ENCODE measurements around the gene GPLD1. TPM values are rescaled to one million over a fixed set of nuclear protein-coding genes. Genes with fewer than 3 reads are reported as not detected.
A peak's percentile ranks its signal among the peaks of the same experiment; 100 is the strongest.
"Not testable (repeated sequence)": the region's sequence is repeated elsewhere in the genome, so short reads cannot be mapped to it uniquely, and the experiment has no call there.

GPLD1 gene
- total and polyA plus RNA-seq, 4 donors, result 7.7 to 13.1 (median 10.4) TPM

DNA sequence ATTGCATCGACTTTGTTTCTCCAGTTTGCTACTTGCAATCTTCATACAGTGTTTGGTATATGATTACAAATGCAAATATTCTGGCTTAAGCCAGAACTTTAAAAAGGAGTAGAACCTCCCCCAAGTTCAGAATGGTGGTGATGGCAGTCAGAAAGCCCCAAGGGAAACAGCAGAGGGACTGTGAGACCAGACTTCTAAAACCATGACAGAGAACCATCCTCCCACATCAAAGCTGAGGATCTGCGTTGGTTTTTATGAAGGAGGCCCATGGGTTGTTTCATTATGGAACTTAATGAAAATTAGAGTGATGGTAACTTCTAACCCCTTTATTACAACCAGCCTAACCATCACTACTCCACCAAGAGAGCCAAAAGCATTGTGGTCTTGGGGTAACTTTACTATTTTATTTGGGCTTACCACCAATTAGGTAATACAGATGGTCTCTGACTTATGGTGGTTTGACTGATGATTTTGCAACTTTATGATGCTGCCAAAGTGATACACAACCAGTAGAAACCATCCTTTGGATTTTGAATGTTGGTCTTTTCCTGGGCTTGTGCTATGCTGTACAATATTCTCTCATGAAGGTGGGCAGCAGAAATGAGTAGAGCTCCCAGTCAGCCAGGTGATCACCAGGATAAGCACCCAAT is 97.5 kb downstream of the GPLD1 start:
- DNase-seq (ENCODE audit: low read depth in 4 of 6, low spot score in 6 of 6), result no peak
- Histone ChIP-seq H3K36me3 (ENCODE audit: control insufficient read depth, insufficient read depth, low read length) (no peaks in the 10 kb centered on the region), H3K4me3 (ENCODE audit: low read depth, low read length) (no peak overlapping the region), H3K27ac (ENCODE audit: low read depth, low read length) (no peak overlapping the region), H3K4me1 (ENCODE audit: control insufficient read depth, insufficient read depth, low read length) (peaks cover 4% of the 10 kb centered on the region), H3K27me3 (ENCODE audit: control insufficient read depth, insufficient read depth, low read length) (no peaks in the 10 kb centered on the region), H3K9me3 (ENCODE audit: control insufficient read depth, insufficient read depth, low read length) (no peaks in the 10 kb centered on the region)
- no CpG with 5 or more reads among the region's 2 CpGs for WGBS (ENCODE audit: insufficient coverage)

GRCh38 chr6:24391208-24391607 is 98.2 kb downstream of the GPLD1 start:
- DNase-seq (ENCODE audit: low read depth in 4 of 6, low spot score in 6 of 6), result peak in 1 of 6 donors; percentile 12
- H3K4me1 ChIP-seq (ENCODE audit: control insufficient read depth, insufficient read depth, low read length), result peaks cover 4% of the 10 kb centered on the region
- H3K4me3 ChIP-seq (ENCODE audit: low read depth, low read length), result no peak overlapping the region
- WGBS (ENCODE audit: insufficient coverage), result no CpG with 5 or more reads among the region's 2 CpGs
- no peaks in the 10 kb centered on the region for H3K9me3 ChIP-seq (ENCODE audit: control insufficient read depth, insufficient read depth, low read length)
- H3K27ac ChIP-seq (ENCODE audit: low read depth, low read length), result no peak overlapping the region
- no peaks in the 10 kb centered on the region for H3K36me3 ChIP-seq (ENCODE audit: control insufficient read depth, insufficient read depth, low read length)
- no peaks in the 10 kb centered on the region for H3K27me3 ChIP-seq (ENCODE audit: control insufficient read depth, insufficient read depth, low read length)

- no CpG with 5 or more reads among the region's 1 CpG for WGBS (ENCODE audit: insufficient coverage)
- Histone ChIP-seq H3K36me3 (ENCODE audit: control insufficient read depth, insufficient read depth, low read length) (no peaks in the 10 kb centered on the region), H3K4me3 (ENCODE audit: low read depth, low read length) (no peak overlapping the region), H3K27ac (ENCODE audit: low read depth, low read length) (no peak overlapping the region), H3K4me1 (ENCODE audit: control insufficient read depth, insufficient read depth, low read length) (peaks cover 4% of the 10 kb centered on the region), H3K9me3 (ENCODE audit: control insufficient read depth, insufficient read depth, low read length) (no peaks in the 10 kb centered on the region), H3K27me3 (ENCODE audit: control insufficient read depth, insufficient read depth, low read length) (no peaks in the 10 kb centered on the region)
- no peak for DNase-seq (ENCODE audit: low read depth in 4 of 6, low spot score in 6 of 6)
Observed at GRCh38 chr6:24387818-24388217, 101.6 kb downstream of the GPLD1 start.

DNA sequence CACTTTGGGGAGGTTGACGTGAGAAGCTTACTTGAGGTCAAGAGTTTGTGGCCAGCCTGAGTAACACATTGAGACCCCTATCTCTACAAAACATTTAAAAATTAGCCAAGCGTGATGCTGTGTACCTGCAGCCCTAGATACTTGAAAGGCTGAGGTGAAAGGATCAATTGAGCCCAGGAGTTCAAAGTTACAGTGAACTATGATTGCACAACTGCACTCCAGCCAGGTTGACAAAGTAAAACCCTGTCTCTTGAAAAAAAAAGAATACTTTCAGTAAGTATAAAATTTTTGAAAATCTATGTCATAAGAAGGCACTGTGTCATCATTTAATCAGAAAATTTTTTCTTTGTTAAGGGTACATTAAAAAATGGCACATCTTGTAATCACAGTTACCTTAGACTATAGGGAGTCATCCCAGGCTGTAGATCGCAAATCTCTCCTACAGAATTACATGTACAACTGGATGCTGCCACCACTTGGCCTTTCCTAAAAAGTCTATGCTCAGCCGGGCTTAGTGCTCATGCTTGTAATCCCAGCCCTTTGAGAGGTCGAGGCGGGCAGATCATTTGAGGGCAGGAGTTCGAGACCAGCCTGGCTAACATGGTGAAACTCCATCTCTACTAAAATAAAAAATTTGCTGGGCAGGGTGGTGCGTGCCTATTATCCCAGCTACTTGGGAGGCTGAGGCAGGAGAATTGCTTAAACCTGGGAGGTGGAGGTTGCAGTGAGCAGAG is 103.7 kb downstream of the GPLD1 start:
- H3K36me3 ChIP-seq (ENCODE audit: control insufficient read depth, insufficient read depth, low read length), result no peaks in the 10 kb centered on the region
- DNase-seq (ENCODE audit: low read depth in 4 of 6, low spot score in 6 of 6), result no peak
- H3K9me3 ChIP-seq (ENCODE audit: control insufficient read depth, insufficient read depth, low read length), result no peaks in the 10 kb centered on the region
- H3K4me1 ChIP-seq (ENCODE audit: control insufficient read depth, insufficient read depth, low read length), result peaks cover 4% of the 10 kb centered on the region
- 92% methylated on average over 4 of the region's 8 CpGs for WGBS (ENCODE audit: insufficient coverage)
- H3K27me3 ChIP-seq (ENCODE audit: control insufficient read depth, insufficient read depth, low read length), result no peaks in the 10 kb centered on the region
- H3K27ac ChIP-seq (ENCODE audit: low read depth, low read length), result no peak overlapping the region
- no peak overlapping the region for H3K4me3 ChIP-seq (ENCODE audit: low read depth, low read length)

GRCh38 chr6:24384369-24385130 is 104.8 kb downstream of the GPLD1 start:
- H3K4me3 ChIP-seq (ENCODE audit: low read depth, low read length); H3K27ac ChIP-seq (ENCODE audit: low read depth, low read length); DNase-seq (ENCODE audit: low read depth in 4 of 6, low spot score in 6 of 6); H3K4me1 ChIP-seq (ENCODE audit: control insufficient read depth, insufficient read depth, low read length); H3K36me3 ChIP-seq (ENCODE audit: control insufficient read depth, insufficient read depth, low read length); H3K27me3 ChIP-seq (ENCODE audit: control insufficient read depth, insufficient read depth, low read length); H3K9me3 ChIP-seq (ENCODE audit: control insufficient read depth, insufficient read depth, low read length): not testable (repeated sequence)
- WGBS (ENCODE audit: insufficient coverage), result 100% methylated on average over 2 of the region's 5 CpGs

GRCh38 chr6:24382891-24383494 is 106.4 kb downstream of the GPLD1 start:
- H3K4me1 ChIP-seq (ENCODE audit: control insufficient read depth, insufficient read depth, low read length); H3K9me3 ChIP-seq (ENCODE audit: control insufficient read depth, insufficient read depth, low read length); H3K27me3 ChIP-seq (ENCODE audit: control insufficient read depth, insufficient read depth, low read length); DNase-seq (ENCODE audit: low read depth in 4 of 6, low spot score in 6 of 6); H3K36me3 ChIP-seq (ENCODE audit: control insufficient read depth, insufficient read depth, low read length); H3K27ac ChIP-seq (ENCODE audit: low read depth, low read length); H3K4me3 ChIP-seq (ENCODE audit: low read depth, low read length): not testable (repeated sequence)
- WGBS (ENCODE audit: insufficient coverage), result 100% methylated on average over 2 of the region's 9 CpGs

GRCh38 chr6:24382220-24382540 is 107.2 kb downstream of the GPLD1 start:
- no peaks in the 10 kb centered on the region for H3K9me3 ChIP-seq (ENCODE audit: control insufficient read depth, insufficient read depth, low read length)
- no peaks in the 10 kb centered on the region for H3K27me3 ChIP-seq (ENCODE audit: control insufficient read depth, insufficient read depth, low read length)
- no peak for DNase-seq (ENCODE audit: low read depth in 4 of 6, low spot score in 6 of 6)
- no peak overlapping the region for H3K27ac ChIP-seq (ENCODE audit: low read depth, low read length)
- H3K4me3 ChIP-seq (ENCODE audit: low read depth, low read length), result no peak overlapping the region
- WGBS (ENCODE audit: insufficient coverage), result no CpG with 5 or more reads among the region's 1 CpG
- no peaks in the 10 kb centered on the region for H3K36me3 ChIP-seq (ENCODE audit: control insufficient read depth, insufficient read depth, low read length)
- no peaks in the 10 kb centered on the region for H3K4me1 ChIP-seq (ENCODE audit: control insufficient read depth, insufficient read depth, low read length)

GRCh38 chr6:24381476-24382219 is 107.7 kb downstream of the GPLD1 start:
- no CpG with 5 or more reads among the region's 4 CpGs for WGBS (ENCODE audit: insufficient coverage)
- no peak overlapping the region for H3K4me3 ChIP-seq (ENCODE audit: low read depth, low read length)
- H3K9me3 ChIP-seq (ENCODE audit: control insufficient read depth, insufficient read depth, low read length), result no peaks in the 10 kb centered on the region
- DNase-seq (ENCODE audit: low read depth in 4 of 6, low spot score in 6 of 6), result no peak
- H3K4me1 ChIP-seq (ENCODE audit: control insufficient read depth, insufficient read depth, low read length), result no peaks in the 10 kb centered on the region
- H3K27ac ChIP-seq (ENCODE audit: low read depth, low read length), result no peak overlapping the region
- no peaks in the 10 kb centered on the region for H3K27me3 ChIP-seq (ENCODE audit: control insufficient read depth, insufficient read depth, low read length)
- H3K36me3 ChIP-seq (ENCODE audit: control insufficient read depth, insufficient read depth, low read length), result no peaks in the 10 kb centered on the region

DNA sequence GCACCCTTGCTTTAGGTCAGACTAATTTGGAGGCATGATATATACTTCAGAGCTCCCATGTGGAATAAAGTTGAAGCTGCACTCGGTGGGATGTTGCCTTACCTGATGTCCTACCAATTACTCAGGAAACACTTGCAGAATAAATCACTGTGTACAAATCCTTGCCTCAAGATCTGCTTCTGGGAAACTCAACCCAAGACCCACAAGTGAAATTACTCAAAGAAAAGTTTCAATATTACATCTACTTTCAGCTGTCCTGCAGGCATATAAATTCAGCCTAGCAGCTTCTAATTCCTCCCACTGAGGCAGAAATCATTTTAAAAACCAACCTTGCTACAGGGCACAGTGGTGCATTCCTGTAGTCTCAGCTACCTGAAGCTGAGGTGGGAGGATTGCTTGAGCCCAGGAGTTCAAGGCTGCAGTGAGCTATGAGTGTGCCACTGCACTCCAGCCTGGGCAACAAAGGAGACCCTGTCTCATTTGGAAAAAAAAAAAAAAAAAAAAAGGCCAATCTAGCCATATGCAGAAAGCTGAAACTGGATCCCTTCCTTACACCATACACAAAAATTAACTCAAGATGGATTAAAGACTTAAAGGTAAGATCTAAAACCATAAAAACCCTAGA is 110.8 kb downstream of the GPLD1 start:
- H3K36me3 ChIP-seq (ENCODE audit: control insufficient read depth, insufficient read depth, low read length), result no peaks in the 10 kb centered on the region
- H3K9me3 ChIP-seq (ENCODE audit: control insufficient read depth, insufficient read depth, low read length), result no peaks in the 10 kb centered on the region
- no peak for DNase-seq (ENCODE audit: low read depth in 4 of 6, low spot score in 6 of 6)
- H3K27ac ChIP-seq (ENCODE audit: low read depth, low read length), result no peak overlapping the region
- H3K4me3 ChIP-seq (ENCODE audit: low read depth, low read length), result no peak overlapping the region
- H3K4me1 ChIP-seq (ENCODE audit: control insufficient read depth, insufficient read depth, low read length), result no peaks in the 10 kb centered on the region
- WGBS (ENCODE audit: insufficient coverage), result 67% methylated on average over 1 of the region's 1 CpG
- H3K27me3 ChIP-seq (ENCODE audit: control insufficient read depth, insufficient read depth, low read length), result no peaks in the 10 kb centered on the region
